H9 (cell line): ENCODE results near the gene SGSM2. TPM values are rescaled to one million over a fixed set of nuclear protein-coding genes. Genes with fewer than 3 reads are reported as not detected.

Experiments used
- DNase-seq: peaks from one replicate; pipeline ENCODE4 v3.0.0-alpha.2; 2017
- H2AFZ ChIP-seq: one replicate; pipeline ENCODE4 v1.6.1; 2013; ENCODE audit warnings: mild to moderate bottlenecking, low read length, control low read depth, moderate library complexity
- H2AK5ac ChIP-seq: 2 replicates; pipeline ENCODE4 v1.6.1; 2013; ENCODE audit warnings: low read length, control low read depth, mixed read lengths; ENCODE audit not compliant: insufficient read length
- H2BK120ac ChIP-seq: one replicate; pipeline ENCODE4 v1.6.1; 2013; ENCODE audit warnings: low read depth, mild to moderate bottlenecking, low read length, control low read depth, inconsistent platforms; ENCODE audit not compliant: poor library complexity, severe bottlenecking
- H2BK12ac ChIP-seq: 2 replicates; pipeline ENCODE4 v1.6.1; 2013; ENCODE audit warnings: low read length, control low read depth, mixed read lengths, low read depth; ENCODE audit not compliant: insufficient read length
- H2BK15ac ChIP-seq: 2 replicates; pipeline ENCODE4 v1.6.1; 2013; ENCODE audit warnings: low read depth, low read length, control low read depth
- H2BK20ac ChIP-seq: one replicate; pipeline ENCODE4 v1.6.1; 2013; ENCODE audit warnings: low read depth, mild to moderate bottlenecking, low read length, control low read depth, inconsistent platforms; ENCODE audit not compliant: poor library complexity, severe bottlenecking
- H2BK5ac ChIP-seq: 2 replicates; pipeline ENCODE4 v1.6.1; 2013; ENCODE audit warnings: low read length, control low read depth, mixed read lengths; ENCODE audit not compliant: insufficient read length
- H3K14ac ChIP-seq: 2 replicates; pipeline ENCODE4 v1.6.1; 2013; ENCODE audit warnings: low read length, control low read depth; ENCODE audit not compliant: insufficient read depth
- H3K18ac ChIP-seq: 2 replicates; pipeline ENCODE4 v1.6.1; 2013; ENCODE audit warnings: low read depth, mild to moderate bottlenecking, mixed read lengths, low read length, control low read depth; ENCODE audit not compliant: insufficient read length
- H3K23ac ChIP-seq: 2 replicates; pipeline ENCODE4 v1.6.1; 2013; ENCODE audit warnings: low read length, control low read depth, mixed read lengths, low read depth; ENCODE audit not compliant: insufficient read length
- H3K23me2 ChIP-seq: 2 replicates; pipeline ENCODE4 v1.6.1; 2013; ENCODE audit warnings: low read depth, mild to moderate bottlenecking, mixed read lengths, low read length, control low read depth; ENCODE audit not compliant: insufficient read length, poor library complexity, severe bottlenecking
- H3K27ac ChIP-seq: 2 replicates; pipeline ENCODE4 v1.5.1; 2013; ENCODE audit warnings: low read length, control low read depth, mixed read lengths, low read depth; ENCODE audit not compliant: insufficient read length
- H3K27me3 ChIP-seq: 2 replicates; pipeline ENCODE4 v1.6.1; 2013; ENCODE audit warnings: low read length, control low read depth, inconsistent platforms; ENCODE audit not compliant: insufficient read depth
- H3K4ac ChIP-seq: 2 replicates; pipeline ENCODE4 v1.6.1; 2013; ENCODE audit warnings: low read depth, mild to moderate bottlenecking, control low read depth, inconsistent platforms, low read length, moderate library complexity
- H3K4me1 ChIP-seq: 2 replicates; pipeline ENCODE4 v1.6.1; 2013; ENCODE audit warnings: low read length, control low read depth, inconsistent platforms; ENCODE audit not compliant: insufficient read depth
- H3K4me2 ChIP-seq: 2 replicates; pipeline ENCODE4 v1.6.1; 2013; ENCODE audit warnings: low read length, control low read depth, mixed read lengths; ENCODE audit not compliant: insufficient read length, insufficient read depth
- H3K56ac ChIP-seq: 2 replicates; pipeline ENCODE4 v1.6.1; 2013; ENCODE audit warnings: low read depth, mild to moderate bottlenecking, mixed read lengths, low read length, control low read depth; ENCODE audit not compliant: insufficient read length
- H3K79me1 ChIP-seq: 2 replicates; pipeline ENCODE4 v1.6.1; 2013; ENCODE audit warnings: low read depth, mild to moderate bottlenecking, moderate library complexity, low read length, control low read depth, inconsistent platforms; ENCODE audit not compliant: insufficient read depth, poor library complexity, severe bottlenecking
- H3K79me2 ChIP-seq: 2 replicates; pipeline ENCODE4 v1.6.1; 2013; ENCODE audit warnings: low read length, control low read depth, inconsistent platforms; ENCODE audit not compliant: insufficient read depth
- H3K9ac ChIP-seq: 2 replicates; pipeline ENCODE4 v1.6.1; 2013; ENCODE audit warnings: low read length, control low read depth, mixed read lengths; ENCODE audit not compliant: insufficient read length; ENCODE audit errors: extremely low read depth
- H3K9me3 ChIP-seq: one replicate; pipeline ENCODE4 v1.6.1; 2013; ENCODE audit warnings: low read depth, low read length, inconsistent platforms; ENCODE audit not compliant: control insufficient read depth
- H3T11ph ChIP-seq: one replicate; pipeline ENCODE4 v1.6.1; 2013; ENCODE audit warnings: mild to moderate bottlenecking, low read length, control low read depth, inconsistent platforms
- H4K20me1 ChIP-seq: one replicate; pipeline ENCODE4 v1.6.1; 2013; ENCODE audit not compliant: control insufficient read depth, insufficient read length, insufficient read depth
- H4K5ac ChIP-seq: 2 replicates; pipeline ENCODE4 v1.6.1; 2013; ENCODE audit warnings: low read depth, mild to moderate bottlenecking, mixed read lengths, low read length, control low read depth; ENCODE audit not compliant: insufficient read length
- H4K8ac ChIP-seq: replicated peaks from 2 replicates; pipeline ENCODE4 v1.6.1; 2013; ENCODE audit warnings: low read length, control low read depth, mixed read lengths, low read depth; ENCODE audit not compliant: insufficient read length
- H4K91ac ChIP-seq: 2 replicates; pipeline ENCODE4 v1.6.1; 2013; ENCODE audit warnings: low read depth, mild to moderate bottlenecking, moderate library complexity, mixed read lengths, low read length, control low read depth; ENCODE audit not compliant: insufficient read length
- H3K27ac Mint-ChIP-seq, 3 experiments: 2 replicates in 2 of 3; 3 replicates in 1 of 3; pipeline ENCODE4 v1.8.0; 2020 to 2021; ENCODE audit warnings: mixed read lengths in 3 of 3, mild to moderate bottlenecking in 1 of 3, moderate library complexity in 1 of 3
- H3K27me3 Mint-ChIP-seq: 2 replicates; pipeline ENCODE4 v1.8.0; 2021; ENCODE audit warnings: low read depth, mild to moderate bottlenecking, moderate library complexity, mixed read lengths
- H3K36me3 Mint-ChIP-seq, 3 experiments: 2 replicates in 2 of 3; 3 replicates in 1 of 3; pipeline ENCODE4 v1.8.0; 2020 to 2021; ENCODE audit warnings: low read depth in 3 of 3, mixed read lengths in 3 of 3; ENCODE audit not compliant: insufficient read depth in 1 of 3
- H3K4me1 Mint-ChIP-seq, 2 experiments: 2 replicates each; pipeline ENCODE4 v1.8.0; 2020; ENCODE audit warnings: mixed read lengths in 2 of 2
- H3K4me3 Mint-ChIP-seq, 2 experiments: 2 replicates in 1 of 2; 3 replicates in 1 of 2; pipeline ENCODE4 v1.8.0; 2020 to 2021; ENCODE audit warnings: mild to moderate bottlenecking in 2 of 2, mixed read lengths in 2 of 2, moderate library complexity in 1 of 2
- H3K9me3 Mint-ChIP-seq, 2 experiments: 2 replicates in 1 of 2; 3 replicates in 1 of 2; pipeline ENCODE4 v1.8.0; 2020; ENCODE audit warnings: mild to moderate bottlenecking in 2 of 2, mixed read lengths in 2 of 2, moderate library complexity in 1 of 2
- WGBS: extraction: QIAGEN DNeasy Blood & Tissue Kit; methylation state at CpG from one replicate; pipeline ENCODE4 v1.1.7; 2013; ENCODE audit warnings: missing lambda C conversion rate, low lambda C conversion rate, mixed read lengths; ENCODE audit not compliant: insufficient read length; ENCODE audit errors: extremely low coverage; 5-methylcytosine and 5-hydroxymethylcytosine counted together
- total RNA-seq: library from RNA; stranded (reverse); gene quantifications from 2 replicates; pipeline ENCODE4 v1.2.1, GENCODE V29; 2021
- TF ChIP-seq, protein P1 (sequence below): fragments of 200-600 bp; sonication (generic); conservative IDR thresholded peaks from 3 replicates; pipeline ENCODE4 v1.8.0; 2021; ENCODE audit warnings: antibody characterized with exemption, mild to moderate bottlenecking

SGSM2 gene
- total RNA-seq, 1 experiment from 2014 or later = 45.6 TPM

- Histone ChIP-seq H3K79me1 (peaks cover 4% of the 10 kb centered on the region), H3K23me2 (no peaks in the 10 kb centered on the region), H3K27me3 (no peaks in the 10 kb centered on the region; the same call in 1 of the 2 replicates), H2BK15ac (no peak overlapping the region), H2BK20ac (no peak overlapping the region), H4K5ac (no peak overlapping the region), H3K4me2 (no peak overlapping the region), H3T11ph (no peak overlapping the region), H3K23ac (no peak overlapping the region), H3K9me3 (no peaks in the 10 kb centered on the region), H4K8ac (no peak overlapping the region), H2BK120ac (no peak overlapping the region), H3K4ac (no peak overlapping the region), H4K20me1 (peaks cover 2% of the 10 kb centered on the region), H3K56ac (no peak overlapping the region), H4K91ac (no peak overlapping the region), H3K18ac (no peak overlapping the region), H3K79me2 (no peaks in the 10 kb centered on the region), H2BK12ac (no peak overlapping the region), H2BK5ac (no peak overlapping the region), H3K27ac (no peak overlapping the region), H3K14ac (no peak overlapping the region), H3K4me1 (no peaks in the 10 kb centered on the region), H2AFZ (no peak overlapping the region), H3K9ac (no peak overlapping the region), H2AK5ac (no peak overlapping the region)
- Mint-ChIP-seq H3K36me3 (peaks cover 24 to 81% (median 55%) of the 10 kb centered on the region in 3 experiments; a peak in 6 of 7 replicates), H3K27ac (no peak overlapping the region), H3K4me1 (peaks cover 2 to 9% of the 10 kb centered on the region in 2 experiments; a peak in 2 of 4 replicates), H3K9me3 (no peaks in the 10 kb centered on the region), H3K4me3 (no peak overlapping the region), H3K27me3 (peaks cover 3% of the 10 kb centered on the region; the same call in 1 of the 2 replicates)
- TF ChIP-seq, protein P1, sequence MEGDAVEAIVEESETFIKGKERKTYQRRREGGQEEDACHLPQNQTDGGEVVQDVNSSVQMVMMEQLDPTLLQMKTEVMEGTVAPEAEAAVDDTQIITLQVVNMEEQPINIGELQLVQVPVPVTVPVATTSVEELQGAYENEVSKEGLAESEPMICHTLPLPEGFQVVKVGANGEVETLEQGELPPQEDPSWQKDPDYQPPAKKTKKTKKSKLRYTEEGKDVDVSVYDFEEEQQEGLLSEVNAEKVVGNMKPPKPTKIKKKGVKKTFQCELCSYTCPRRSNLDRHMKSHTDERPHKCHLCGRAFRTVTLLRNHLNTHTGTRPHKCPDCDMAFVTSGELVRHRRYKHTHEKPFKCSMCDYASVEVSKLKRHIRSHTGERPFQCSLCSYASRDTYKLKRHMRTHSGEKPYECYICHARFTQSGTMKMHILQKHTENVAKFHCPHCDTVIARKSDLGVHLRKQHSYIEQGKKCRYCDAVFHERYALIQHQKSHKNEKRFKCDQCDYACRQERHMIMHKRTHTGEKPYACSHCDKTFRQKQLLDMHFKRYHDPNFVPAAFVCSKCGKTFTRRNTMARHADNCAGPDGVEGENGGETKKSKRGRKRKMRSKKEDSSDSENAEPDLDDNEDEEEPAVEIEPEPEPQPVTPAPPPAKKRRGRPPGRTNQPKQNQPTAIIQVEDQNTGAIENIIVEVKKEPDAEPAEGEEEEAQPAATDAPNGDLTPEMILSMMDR = no peak
- no peak for DNase-seq
- no CpG with 5 or more reads among the region's 5 CpGs for WGBS
Observed at GRCh38 chr17:2297023-2297422, 40.3 kb upstream of the SGSM2 start.
